WERI-Rb-1 (cell line): ENCODE measurements around the gene ZBTB24.

Experiments
- DNase-seq: peaks from one replicate; pipeline ENCODE4 v3.0.0-alpha.2; 2020
- H3K27ac ChIP-seq: fragments of 250-450 bp; sonication (Bioruptor Pico); 2 replicates; pipeline ENCODE4 v1.5.1; 2020; ENCODE audit warnings: mild to moderate bottlenecking, moderate library complexity
- H3K27me3 ChIP-seq: fragments of 250-450 bp; sonication (Bioruptor Pico); 2 replicates; pipeline ENCODE4 v1.5.1; 2021; ENCODE audit warnings: mild to moderate bottlenecking, low read depth, moderate library complexity; ENCODE audit not compliant: insufficient read depth, severe bottlenecking
- H3K36me3 ChIP-seq: fragments of 250-450 bp; sonication (Bioruptor Pico); 2 replicates; pipeline ENCODE4 v1.5.1; 2020; ENCODE audit warnings: mild to moderate bottlenecking, moderate library complexity
- H3K4me3 ChIP-seq: 2 replicates; pipeline ENCODE4 v1.5.1; 2011; ENCODE audit warnings: low read depth, mild to moderate bottlenecking, control low read depth, low read length
- H3K9me3 ChIP-seq: fragments of 250-450 bp; sonication (Bioruptor Pico); 2 replicates; pipeline ENCODE4 v1.5.1; 2021; ENCODE audit warnings: mild to moderate bottlenecking, moderate library complexity; ENCODE audit not compliant: severe bottlenecking
- TF ChIP-seq, protein P1 (sequence below): IDR thresholded peaks from 2 replicates; pipeline ENCODE4 v1.5.1; 2011; ENCODE audit warnings: low read depth, mild to moderate bottlenecking, control low read depth, inconsistent platforms, low read length

Gene ZBTB24

DNA sequence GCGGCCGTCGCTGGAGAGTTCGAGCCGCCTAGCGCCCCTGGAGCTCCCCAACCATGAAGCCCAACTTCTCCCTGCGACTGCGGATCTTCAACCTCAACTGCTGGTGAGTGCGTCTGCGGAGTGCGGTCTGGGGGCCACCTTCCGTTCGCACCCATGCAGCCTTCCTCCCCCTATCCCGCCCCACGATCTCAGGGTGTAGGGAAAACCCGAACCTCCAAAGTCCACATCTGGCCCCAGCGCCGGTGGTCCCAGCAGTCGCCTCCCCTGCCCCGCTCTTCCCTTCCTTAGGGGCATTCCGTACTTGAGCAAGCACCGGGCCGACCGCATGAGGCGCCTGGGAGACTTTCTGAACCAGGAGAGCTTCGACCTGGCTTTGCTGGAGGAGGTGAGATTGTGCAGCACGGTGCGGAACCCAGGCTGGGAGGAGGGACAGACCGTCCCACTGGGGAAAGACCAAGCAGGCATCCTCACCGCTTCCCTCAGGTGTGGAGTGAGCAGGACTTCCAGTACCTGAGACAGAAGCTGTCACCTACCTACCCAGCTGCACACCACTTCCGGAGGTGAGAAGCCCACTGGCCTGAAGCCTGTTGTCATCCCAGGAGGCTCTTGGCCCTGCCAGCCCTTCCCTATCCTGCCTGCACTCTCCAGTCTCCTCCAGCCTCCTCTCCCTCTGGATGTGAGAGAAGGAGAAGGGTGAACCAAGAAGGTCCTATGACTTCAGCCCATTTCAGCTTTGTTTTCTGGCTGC, 41.8 kb downstream of the ZBTB24 start:
- DNase-seq, result peak; percentile 65
- H3K27me3 ChIP-seq, result no peaks in the 10 kb centered on the region

DNA sequence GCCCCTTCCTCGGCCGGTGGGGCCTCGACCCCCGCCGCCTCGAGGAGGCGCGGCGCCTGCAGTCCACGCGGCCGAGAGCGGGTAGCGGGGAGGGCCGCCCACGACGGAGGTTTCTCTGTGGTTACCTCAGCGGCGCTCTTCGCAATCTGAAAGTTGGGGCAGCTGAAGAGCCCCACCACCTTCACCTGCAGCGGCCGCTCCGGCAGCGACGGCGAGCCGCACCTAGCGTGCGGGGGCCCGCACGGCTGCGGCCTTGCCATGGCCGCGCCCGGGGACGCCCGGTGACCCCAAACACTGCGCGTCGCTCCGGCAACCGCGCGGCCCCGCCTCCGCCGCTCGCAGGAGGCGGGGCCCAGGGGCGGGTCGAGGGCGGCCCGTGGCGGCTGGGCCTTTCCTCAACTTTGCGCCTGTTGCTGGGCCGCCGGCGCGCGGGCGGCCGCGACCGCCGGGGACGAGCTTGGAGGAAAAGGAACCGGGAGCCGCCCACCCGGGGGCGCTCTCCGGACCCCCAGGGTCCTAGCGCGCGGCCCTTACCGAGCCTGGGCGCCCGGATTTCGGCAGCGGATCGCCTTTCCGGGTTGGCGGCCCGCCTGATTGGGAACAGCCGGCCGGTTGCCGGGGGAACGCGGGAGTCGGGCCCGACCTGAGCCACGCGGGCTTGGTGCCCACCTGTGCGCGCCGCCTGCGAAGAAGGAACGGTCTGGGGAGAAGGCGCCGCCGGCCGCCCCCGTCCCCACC, 42.5 kb downstream of the ZBTB24 start, which contains the start of the genes PPIL6 and SMPD2:
PPIL6 (minus strand) TSS at position 298 of the 738 bp plus-strand sequence; CDS start at position 260, 38 bp downstream.
SMPD2 (plus strand) TSS at position 394 of the 738 bp plus-strand sequence. CDS start 398 bp downstream, outside the sequence.
- Histone ChIP-seq H3K27ac (peak within 1 kb of the TSS; percentile 85), H3K27me3 (no peaks in the 10 kb centered on the region), H3K36me3 (peaks cover 36% of the 10 kb centered on the region), H3K9me3 (no peaks in the 10 kb centered on the region), H3K4me3 (peak within 1 kb of the TSS; percentile 72)
- TF ChIP-seq, protein P1, sequence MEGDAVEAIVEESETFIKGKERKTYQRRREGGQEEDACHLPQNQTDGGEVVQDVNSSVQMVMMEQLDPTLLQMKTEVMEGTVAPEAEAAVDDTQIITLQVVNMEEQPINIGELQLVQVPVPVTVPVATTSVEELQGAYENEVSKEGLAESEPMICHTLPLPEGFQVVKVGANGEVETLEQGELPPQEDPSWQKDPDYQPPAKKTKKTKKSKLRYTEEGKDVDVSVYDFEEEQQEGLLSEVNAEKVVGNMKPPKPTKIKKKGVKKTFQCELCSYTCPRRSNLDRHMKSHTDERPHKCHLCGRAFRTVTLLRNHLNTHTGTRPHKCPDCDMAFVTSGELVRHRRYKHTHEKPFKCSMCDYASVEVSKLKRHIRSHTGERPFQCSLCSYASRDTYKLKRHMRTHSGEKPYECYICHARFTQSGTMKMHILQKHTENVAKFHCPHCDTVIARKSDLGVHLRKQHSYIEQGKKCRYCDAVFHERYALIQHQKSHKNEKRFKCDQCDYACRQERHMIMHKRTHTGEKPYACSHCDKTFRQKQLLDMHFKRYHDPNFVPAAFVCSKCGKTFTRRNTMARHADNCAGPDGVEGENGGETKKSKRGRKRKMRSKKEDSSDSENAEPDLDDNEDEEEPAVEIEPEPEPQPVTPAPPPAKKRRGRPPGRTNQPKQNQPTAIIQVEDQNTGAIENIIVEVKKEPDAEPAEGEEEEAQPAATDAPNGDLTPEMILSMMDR, result peak; percentile 43
- DNase-seq, result peak; percentile 89

More for the DNA sequence above, 41.8 kb downstream of the ZBTB24 start:
- Histone ChIP-seq H3K27ac (peak overlapping the region; percentile 85), H3K36me3 (peaks cover 42% of the 10 kb centered on the region), H3K4me3 (peak overlapping the region; percentile 71), H3K9me3 (no peaks in the 10 kb centered on the region)
- TF ChIP-seq, protein P1, result peak; percentile 37; the same call in 1 of the 2 replicates

- H3K27me3 ChIP-seq, result no peaks in the 10 kb centered on the region
- H3K4me3 ChIP-seq, result no peak overlapping the region
- no peak overlapping the region for H3K27ac ChIP-seq
- no peaks in the 10 kb centered on the region for H3K9me3 ChIP-seq
- H3K36me3 ChIP-seq, result no peaks in the 10 kb centered on the region
- TF ChIP-seq, protein P1, result no peak
- no peak for DNase-seq
Observed at GRCh38 chr6:109436041-109436440, 47.0 kb downstream of the ZBTB24 start.

DNA sequence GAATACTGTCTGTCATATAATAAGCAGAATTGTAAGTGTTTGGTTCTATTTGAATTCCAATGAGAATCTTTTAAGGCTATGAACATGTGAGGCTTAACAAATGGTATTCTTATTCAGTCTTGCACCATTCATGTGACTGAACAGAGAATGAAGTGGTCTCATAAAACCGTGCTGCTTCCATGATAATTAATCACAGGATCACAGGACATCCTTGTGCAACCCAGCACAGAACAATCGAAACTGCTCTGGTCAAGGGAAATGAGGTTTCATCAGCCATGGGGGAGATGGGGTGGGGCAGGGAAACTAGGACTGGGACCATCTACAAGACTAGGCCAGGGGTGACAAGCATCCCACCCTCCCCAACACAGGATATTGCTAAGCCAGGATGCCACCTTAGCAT, 48.6 kb downstream of the ZBTB24 start:
- no peak for DNase-seq
- H3K36me3 ChIP-seq, result no peaks in the 10 kb centered on the region
- H3K4me3 ChIP-seq, result no peak overlapping the region
- H3K27ac ChIP-seq, result no peak overlapping the region
- no peaks in the 10 kb centered on the region for H3K9me3 ChIP-seq
- H3K27me3 ChIP-seq, result no peaks in the 10 kb centered on the region
- TF ChIP-seq, protein P1, result no peak

- H3K36me3 ChIP-seq, result no peaks in the 10 kb centered on the region
- no peaks in the 10 kb centered on the region for H3K27me3 ChIP-seq
- no peak overlapping the region for H3K4me3 ChIP-seq
- H3K27ac ChIP-seq, result no peak overlapping the region
- TF ChIP-seq, protein P1, result no peak
- no peak for DNase-seq
- no peaks in the 10 kb centered on the region for H3K9me3 ChIP-seq
Observed at GRCh38 chr6:109429496-109429895, 53.5 kb downstream of the ZBTB24 start.
